ENCODE results near the gene JMJD8.

Gene JMJD8

DNA sequence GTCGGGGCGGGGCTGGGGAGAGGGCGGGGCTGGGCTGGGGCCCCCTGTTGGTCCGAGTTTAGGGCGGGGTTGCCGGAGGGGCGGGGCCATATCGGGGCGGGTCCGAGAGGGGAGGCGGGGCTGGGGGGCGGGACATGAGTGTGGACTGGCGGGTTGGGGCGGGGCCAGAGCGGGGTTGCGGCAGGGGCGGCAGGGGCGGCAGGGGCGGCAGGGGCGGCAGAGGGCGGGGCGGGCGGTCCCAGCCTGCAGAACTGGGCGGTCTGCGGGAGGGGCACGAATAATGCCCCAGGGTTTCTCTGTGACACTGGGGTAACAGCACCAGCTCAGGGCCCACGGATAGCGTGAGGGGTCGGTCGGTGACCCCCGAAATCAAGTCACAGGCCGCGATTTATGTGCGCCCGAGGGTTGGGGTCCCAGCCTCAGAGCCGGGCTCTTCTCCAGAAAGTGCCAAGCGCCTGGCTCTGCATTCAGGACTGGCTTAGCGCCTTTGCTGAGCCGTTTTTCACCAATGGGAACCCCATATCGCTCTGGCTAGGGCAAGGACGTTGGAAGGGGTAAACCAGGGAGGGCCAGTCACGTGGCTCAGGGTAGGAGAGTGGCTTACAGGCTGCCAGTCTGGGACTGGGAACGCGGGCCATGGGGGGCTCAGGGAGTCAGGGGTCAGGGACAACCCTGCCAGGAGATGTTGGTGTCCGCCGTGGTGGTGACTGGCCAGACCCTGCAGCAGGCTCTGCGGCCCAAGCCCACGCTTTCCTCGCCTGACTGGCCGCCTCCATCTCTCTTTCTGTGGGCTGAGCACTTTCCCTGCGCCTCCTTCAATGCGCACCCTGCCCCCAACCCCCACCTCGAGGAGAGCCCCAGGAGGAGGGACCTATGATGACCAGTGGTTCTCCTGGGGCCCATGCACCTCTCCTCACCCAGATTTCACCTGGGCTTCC, 46.8 kb downstream of the JMJD8 start:
- DNase-seq, result no peak

- peak; percentile 26 for DNase-seq
Observed at GRCh38 chr16:636206-637080, 47.7 kb downstream of the JMJD8 start, which contains the start of gene METTL26. Gene METTL26, minus strand, starts transcription at chr16:636305. Its CDS starts 15 bp downstream, at chr16:636290.

DNA sequence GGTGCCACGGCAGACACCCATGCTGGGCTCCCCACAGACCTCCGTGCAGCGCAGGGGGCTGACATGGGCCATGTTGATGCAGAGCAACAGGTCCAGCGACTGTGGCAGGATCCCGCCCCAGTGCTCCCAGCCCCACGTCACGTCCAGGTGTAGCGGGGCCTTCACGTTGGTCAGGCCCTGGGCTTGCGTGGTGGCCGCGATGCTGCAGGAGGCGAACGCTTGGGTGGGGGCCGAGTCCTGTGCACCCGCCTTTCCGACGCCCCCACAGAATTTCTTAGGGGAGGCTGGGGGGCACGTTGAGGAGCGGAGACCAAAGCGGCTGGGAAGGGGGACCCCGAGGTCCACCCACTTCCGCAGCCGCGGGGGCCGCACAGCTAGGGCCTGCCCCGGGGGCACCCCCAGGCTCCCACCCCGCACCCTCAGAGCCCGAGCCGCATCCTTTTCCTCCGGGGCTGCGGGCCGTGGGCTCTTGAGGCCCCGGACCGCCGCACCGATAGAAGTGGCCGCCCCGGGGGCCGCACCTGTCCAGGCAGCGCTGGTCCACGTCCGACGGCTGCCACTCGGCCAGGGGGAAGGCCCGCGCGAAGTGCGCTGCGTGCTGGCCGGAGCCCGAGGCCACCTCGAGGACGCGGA, 48.4 kb downstream of the JMJD8 start:
- no peak for DNase-seq

GRCh38 chr16:634996-635395, 49.1 kb downstream of the JMJD8 start:
- DNase-seq, result no peak

DNA sequence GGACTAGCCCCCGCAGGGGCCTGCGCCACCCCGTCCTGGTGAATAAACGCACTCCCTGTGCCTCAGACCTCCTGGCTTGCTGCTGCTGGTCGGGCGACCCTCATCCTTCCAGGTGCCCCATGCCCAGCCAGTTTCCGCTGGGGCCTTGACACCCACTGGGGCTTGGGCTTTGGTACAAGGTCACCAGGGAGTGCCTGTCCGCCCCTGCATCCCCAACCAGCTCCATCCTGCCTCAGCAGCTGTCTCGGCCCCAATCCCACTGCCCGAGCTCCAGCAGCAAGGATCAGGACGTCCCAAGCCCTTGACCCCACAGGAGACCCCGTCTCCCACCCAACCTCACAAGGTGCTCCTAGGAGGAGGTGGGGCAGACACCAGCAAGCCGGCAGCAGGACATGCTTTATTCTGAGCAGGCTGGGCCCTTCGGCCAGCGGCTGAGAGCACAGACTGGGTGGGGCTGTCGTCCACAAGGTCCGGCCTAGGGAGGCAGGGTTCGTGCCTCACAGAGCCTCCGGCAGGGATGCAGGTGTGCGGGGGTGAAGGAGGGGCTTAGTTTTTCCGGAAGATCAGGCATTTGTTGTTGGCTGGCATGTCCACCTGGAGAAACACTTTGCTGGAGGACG, 50.0 kb downstream of the JMJD8 start:
- DNase-seq, result no peak

- DNase-seq, result no peak
Observed at GRCh38 chr16:633336-634050, 50.6 kb downstream of the JMJD8 start.

DNA sequence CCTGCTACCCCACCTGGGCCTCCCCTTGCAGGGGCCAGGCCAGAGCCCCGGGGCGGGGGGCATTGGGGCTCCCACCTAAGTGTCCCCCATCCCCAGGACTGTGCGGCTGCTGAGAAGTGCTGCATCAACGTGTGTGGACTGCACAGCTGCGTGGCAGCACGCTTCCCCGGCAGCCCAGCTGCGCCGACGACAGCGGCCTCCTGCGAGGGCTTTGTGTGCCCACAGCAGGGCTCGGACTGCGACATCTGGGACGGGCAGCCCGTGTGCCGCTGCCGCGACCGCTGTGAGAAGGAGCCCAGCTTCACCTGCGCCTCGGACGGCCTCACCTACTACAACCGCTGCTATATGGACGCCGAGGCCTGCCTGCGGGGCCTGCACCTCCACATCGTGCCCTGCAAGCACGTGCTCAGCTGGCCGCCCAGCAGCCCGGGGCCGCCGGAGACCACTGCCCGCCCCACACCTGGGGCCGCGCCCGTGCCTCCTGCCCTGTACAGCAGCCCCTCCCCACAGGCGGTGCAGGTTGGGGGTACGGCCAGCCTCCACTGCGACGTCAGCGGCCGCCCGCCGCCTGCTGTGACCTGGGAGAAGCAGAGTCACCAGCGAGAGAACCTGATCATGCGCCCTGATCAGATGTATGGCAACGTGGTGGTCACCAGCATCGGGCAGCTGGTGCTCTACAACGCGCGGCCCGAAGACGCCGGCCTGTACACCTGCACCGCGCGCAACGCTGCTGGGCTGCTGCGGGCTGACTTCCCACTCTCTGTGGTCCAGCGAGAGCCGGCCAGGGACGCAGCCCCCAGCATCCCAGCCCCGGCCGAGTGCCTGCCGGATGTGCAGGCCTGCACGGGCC, 51.4 kb downstream of the JMJD8 start:
- no peak for DNase-seq

- DNase-seq, result no peak
Observed at GRCh38 chr16:631808-632358, 52.3 kb downstream of the JMJD8 start.
